Measurements from ENCODE around the gene GABRD.

GABRD gene

DNA sequence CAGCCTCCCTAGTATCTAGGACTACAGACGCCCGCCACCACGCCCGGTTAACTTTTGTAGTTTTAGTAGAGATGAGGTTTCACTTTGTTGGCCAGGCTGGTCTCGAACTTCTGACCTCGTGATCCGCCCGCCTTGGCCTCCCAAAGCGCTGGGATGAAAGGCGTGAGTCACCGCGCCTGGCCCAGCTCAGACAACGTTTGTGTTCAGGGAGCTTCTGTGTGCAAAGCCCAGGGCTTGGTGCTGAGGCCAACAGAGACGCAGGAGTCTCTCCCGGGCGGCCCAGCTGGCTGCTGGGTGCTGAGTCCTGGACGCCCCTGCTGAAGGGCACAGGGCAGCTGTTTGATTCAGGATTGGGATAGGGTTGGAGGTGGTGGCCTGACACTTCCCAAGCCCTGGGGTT, 34.1 kb downstream of the GABRD start:
- ATAC-seq (ENCODE audit: insufficient read depth, low read depth) (no peak), DNase-seq (no peak)
- Histone ChIP-seq H3K36me3 (ENCODE audit: insufficient read depth, low read length) (no peaks in the 10 kb centered on the region), H3K79me2 (ENCODE audit: insufficient read depth, low read length) (no peaks in the 10 kb centered on the region), H3K4me2 (ENCODE audit: insufficient read depth, low read length) (no peak overlapping the region), H4K20me1 (ENCODE audit: insufficient read depth, low read length) (no peaks in the 10 kb centered on the region; the same call in 1 of the 2 replicates), H3K4me3 (ENCODE audit: low read depth in 1 of 2, low read length in 2 of 2) (no peak overlapping the region), H3K4me1 (ENCODE audit: insufficient read depth, low read length) (no peaks in the 10 kb centered on the region), H3K27me3 (ENCODE audit: insufficient read depth, low read length, poor library complexity) (no peaks in the 10 kb centered on the region), H3K27ac (ENCODE audit: low read length) (no peak overlapping the region), H2AFZ (ENCODE audit: low read depth, low read length) (no peak overlapping the region), H3K9me3 (ENCODE audit: insufficient read depth, low read length, severe bottlenecking) (no peaks in the 10 kb centered on the region), H3K9ac (ENCODE audit: low read depth, low read length) (no peak overlapping the region)
- no peak for TF ChIP-seq EZH2 (IDR thresholded peaks at IDR 0.05; ENCODE audit: borderline replicate concordance, low read depth, low read length, severe bottlenecking)
- TF ChIP-seq, protein P1, sequence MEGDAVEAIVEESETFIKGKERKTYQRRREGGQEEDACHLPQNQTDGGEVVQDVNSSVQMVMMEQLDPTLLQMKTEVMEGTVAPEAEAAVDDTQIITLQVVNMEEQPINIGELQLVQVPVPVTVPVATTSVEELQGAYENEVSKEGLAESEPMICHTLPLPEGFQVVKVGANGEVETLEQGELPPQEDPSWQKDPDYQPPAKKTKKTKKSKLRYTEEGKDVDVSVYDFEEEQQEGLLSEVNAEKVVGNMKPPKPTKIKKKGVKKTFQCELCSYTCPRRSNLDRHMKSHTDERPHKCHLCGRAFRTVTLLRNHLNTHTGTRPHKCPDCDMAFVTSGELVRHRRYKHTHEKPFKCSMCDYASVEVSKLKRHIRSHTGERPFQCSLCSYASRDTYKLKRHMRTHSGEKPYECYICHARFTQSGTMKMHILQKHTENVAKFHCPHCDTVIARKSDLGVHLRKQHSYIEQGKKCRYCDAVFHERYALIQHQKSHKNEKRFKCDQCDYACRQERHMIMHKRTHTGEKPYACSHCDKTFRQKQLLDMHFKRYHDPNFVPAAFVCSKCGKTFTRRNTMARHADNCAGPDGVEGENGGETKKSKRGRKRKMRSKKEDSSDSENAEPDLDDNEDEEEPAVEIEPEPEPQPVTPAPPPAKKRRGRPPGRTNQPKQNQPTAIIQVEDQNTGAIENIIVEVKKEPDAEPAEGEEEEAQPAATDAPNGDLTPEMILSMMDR (IDR thresholded peaks at IDR 0.05; ENCODE audit: borderline replicate concordance, extremely low read depth, low read length, poor library complexity, severe bottlenecking), result no peak

DNA sequence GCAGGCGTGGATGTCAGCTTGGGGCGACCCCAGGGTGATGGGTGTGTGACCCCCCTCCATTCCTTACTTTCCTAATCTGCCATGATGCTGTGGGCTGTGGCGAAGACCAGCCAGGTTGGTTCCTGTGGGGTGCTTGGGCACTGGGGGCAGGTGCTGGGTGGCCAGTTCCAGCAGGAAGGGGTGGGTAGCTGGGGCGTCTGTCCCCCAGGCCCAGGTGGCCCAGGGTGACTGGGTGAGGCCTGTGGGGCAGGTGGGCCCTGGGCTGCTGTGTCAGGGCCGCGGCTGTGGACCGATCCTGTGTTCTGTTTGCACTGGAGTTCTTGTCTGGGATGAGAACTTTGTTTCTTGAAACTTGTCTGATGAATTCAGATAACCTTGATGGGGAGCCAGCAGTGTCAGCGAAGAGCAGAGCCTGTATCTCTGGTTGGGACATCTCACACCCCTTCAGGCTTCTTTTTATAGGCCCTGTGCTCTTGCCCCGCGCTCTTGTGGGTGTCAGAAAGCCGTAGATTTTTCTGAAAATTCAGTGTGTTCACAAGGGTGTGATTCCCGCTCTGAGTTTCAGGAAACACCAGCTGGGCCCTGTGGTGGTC, 34.7 kb downstream of the GABRD start:
- H3K27ac ChIP-seq (ENCODE audit: low read length), result no peak overlapping the region
- ATAC-seq (ENCODE audit: insufficient read depth, low read depth) (no peak), DNase-seq (no peak)
- TF ChIP-seq, protein P1 (IDR thresholded peaks at IDR 0.05; ENCODE audit: borderline replicate concordance, extremely low read depth, low read length, poor library complexity, severe bottlenecking), result no peak
- no peak for TF ChIP-seq EZH2 (IDR thresholded peaks at IDR 0.05; ENCODE audit: borderline replicate concordance, low read depth, low read length, severe bottlenecking)
- no peak overlapping the region for H3K4me2 ChIP-seq (ENCODE audit: insufficient read depth, low read length)
- H3K79me2 ChIP-seq (ENCODE audit: insufficient read depth, low read length), result no peaks in the 10 kb centered on the region
- no peaks in the 10 kb centered on the region for H3K36me3 ChIP-seq (ENCODE audit: insufficient read depth, low read length)
- H3K4me3 ChIP-seq (ENCODE audit: low read depth in 1 of 2, low read length in 2 of 2), result no peak overlapping the region
- H3K4me1 ChIP-seq (ENCODE audit: insufficient read depth, low read length), result no peaks in the 10 kb centered on the region
- H2AFZ ChIP-seq (ENCODE audit: low read depth, low read length), result no peak overlapping the region
- no peak overlapping the region for H3K9ac ChIP-seq (ENCODE audit: low read depth, low read length)
- H3K9me3 ChIP-seq (ENCODE audit: insufficient read depth, low read length, severe bottlenecking), result no peaks in the 10 kb centered on the region
- no peaks in the 10 kb centered on the region; the same call in 1 of the 2 replicates for H4K20me1 ChIP-seq (ENCODE audit: insufficient read depth, low read length)
- H3K27me3 ChIP-seq (ENCODE audit: insufficient read depth, low read length, poor library complexity), result no peaks in the 10 kb centered on the region

DNA sequence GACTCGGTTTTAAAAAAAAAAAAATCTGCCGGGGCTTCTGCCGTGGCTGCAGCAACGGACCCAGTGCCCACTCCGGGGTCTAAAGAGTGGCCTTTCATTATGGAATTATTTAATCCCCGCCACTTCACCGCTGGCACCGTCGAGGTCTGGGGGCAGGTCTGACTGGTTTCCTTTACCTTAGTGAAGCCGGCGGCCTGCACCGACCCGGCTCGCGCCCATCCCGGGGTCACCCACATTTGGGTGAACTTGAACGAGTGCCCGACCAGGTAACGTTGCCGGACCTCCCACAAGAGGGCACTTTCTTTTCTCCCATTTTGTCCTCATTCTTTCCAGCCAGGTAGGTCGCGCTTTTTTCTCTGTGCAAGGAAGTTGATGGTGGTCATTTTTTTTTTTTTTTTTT, 35.4 kb downstream of the GABRD start:
- Histone ChIP-seq H3K4me2 (ENCODE audit: insufficient read depth, low read length) (no peak overlapping the region), H3K9ac (ENCODE audit: low read depth, low read length) (no peak overlapping the region), H3K36me3 (ENCODE audit: insufficient read depth, low read length) (no peaks in the 10 kb centered on the region), H2AFZ (ENCODE audit: low read depth, low read length) (no peak overlapping the region), H3K4me1 (ENCODE audit: insufficient read depth, low read length) (no peaks in the 10 kb centered on the region), H3K27ac (ENCODE audit: low read length) (no peak overlapping the region), H4K20me1 (ENCODE audit: insufficient read depth, low read length) (no peaks in the 10 kb centered on the region; the same call in 1 of the 2 replicates), H3K9me3 (ENCODE audit: insufficient read depth, low read length, severe bottlenecking) (no peaks in the 10 kb centered on the region), H3K4me3 (ENCODE audit: low read depth in 1 of 2, low read length in 2 of 2) (no peak overlapping the region), H3K79me2 (ENCODE audit: insufficient read depth, low read length) (no peaks in the 10 kb centered on the region), H3K27me3 (ENCODE audit: insufficient read depth, low read length, poor library complexity) (no peaks in the 10 kb centered on the region)
- TF ChIP-seq, protein P1 (IDR thresholded peaks at IDR 0.05; ENCODE audit: borderline replicate concordance, extremely low read depth, low read length, poor library complexity, severe bottlenecking), result no peak
- TF ChIP-seq EZH2 (IDR thresholded peaks at IDR 0.05; ENCODE audit: borderline replicate concordance, low read depth, low read length, severe bottlenecking), result no peak
- ATAC-seq (ENCODE audit: insufficient read depth, low read depth), result no peak
- DNase-seq, result no peak
